PFSK-1 (cell line): ENCODE measurements around the gene GAP43.

ENCODE experiments used
- POLR2AphosphoS5 ChIP-seq: IDR thresholded peaks from 2 replicates; pipeline ENCODE4 v1.6.1; 2012; ENCODE audit warnings: low read depth, mild to moderate bottlenecking, control low read depth, low read length, moderate library complexity
- TAF1 ChIP-seq: IDR thresholded peaks from 2 replicates; pipeline ENCODE4 v1.6.1; 2012; ENCODE audit warnings: low read length, control low read depth, borderline replicate concordance; ENCODE audit not compliant: insufficient read depth
- TF ChIP-seq, protein P1 (sequence below), 2 experiments: IDR thresholded peaks; 2 replicates each; pipeline versions ENCODE4 v1.6.1 to v1.8.0; 2011 to 2012; ENCODE audit warnings: low read depth in 2 of 2, low read length in 2 of 2, control low read depth in 1 of 2, inconsistent platforms in 1 of 2, mild to moderate bottlenecking in 1 of 2, moderate library complexity in 1 of 2; ENCODE audit not compliant: insufficient read depth in 1 of 2

DNA sequence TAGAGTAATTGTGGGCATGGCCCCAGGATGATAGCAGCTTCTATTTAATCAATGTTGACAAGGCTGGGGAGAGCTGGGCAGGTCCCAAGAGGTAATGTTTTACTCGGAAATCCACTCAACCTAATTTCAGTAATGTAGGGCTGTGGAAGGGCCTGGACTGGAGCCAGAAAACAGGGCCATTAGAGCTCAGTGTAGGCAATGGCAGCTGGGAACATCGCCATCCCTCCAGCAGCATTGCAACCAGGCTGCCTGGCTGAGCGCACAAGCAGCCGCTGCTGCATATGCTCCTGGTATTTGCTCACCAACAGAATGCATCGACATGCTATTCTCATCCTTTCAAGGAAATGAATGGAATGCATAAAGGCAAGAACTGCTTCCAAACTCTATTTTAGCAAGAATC, 90.0 kb downstream of the GAP43 start:
- TF ChIP-seq, protein P1, sequence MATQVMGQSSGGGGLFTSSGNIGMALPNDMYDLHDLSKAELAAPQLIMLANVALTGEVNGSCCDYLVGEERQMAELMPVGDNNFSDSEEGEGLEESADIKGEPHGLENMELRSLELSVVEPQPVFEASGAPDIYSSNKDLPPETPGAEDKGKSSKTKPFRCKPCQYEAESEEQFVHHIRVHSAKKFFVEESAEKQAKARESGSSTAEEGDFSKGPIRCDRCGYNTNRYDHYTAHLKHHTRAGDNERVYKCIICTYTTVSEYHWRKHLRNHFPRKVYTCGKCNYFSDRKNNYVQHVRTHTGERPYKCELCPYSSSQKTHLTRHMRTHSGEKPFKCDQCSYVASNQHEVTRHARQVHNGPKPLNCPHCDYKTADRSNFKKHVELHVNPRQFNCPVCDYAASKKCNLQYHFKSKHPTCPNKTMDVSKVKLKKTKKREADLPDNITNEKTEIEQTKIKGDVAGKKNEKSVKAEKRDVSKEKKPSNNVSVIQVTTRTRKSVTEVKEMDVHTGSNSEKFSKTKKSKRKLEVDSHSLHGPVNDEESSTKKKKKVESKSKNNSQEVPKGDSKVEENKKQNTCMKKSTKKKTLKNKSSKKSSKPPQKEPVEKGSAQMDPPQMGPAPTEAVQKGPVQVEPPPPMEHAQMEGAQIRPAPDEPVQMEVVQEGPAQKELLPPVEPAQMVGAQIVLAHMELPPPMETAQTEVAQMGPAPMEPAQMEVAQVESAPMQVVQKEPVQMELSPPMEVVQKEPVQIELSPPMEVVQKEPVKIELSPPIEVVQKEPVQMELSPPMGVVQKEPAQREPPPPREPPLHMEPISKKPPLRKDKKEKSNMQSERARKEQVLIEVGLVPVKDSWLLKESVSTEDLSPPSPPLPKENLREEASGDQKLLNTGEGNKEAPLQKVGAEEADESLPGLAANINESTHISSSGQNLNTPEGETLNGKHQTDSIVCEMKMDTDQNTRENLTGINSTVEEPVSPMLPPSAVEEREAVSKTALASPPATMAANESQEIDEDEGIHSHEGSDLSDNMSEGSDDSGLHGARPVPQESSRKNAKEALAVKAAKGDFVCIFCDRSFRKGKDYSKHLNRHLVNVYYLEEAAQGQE (IDR thresholded peaks at IDR 0.05; ENCODE audit: insufficient read depth in 1 of 2, low read depth in 2 of 2, low read length in 2 of 2) = no peak
- TF ChIP-seq POLR2AphosphoS5 (no peak), TAF1 (no peak)
